CD14-positive monocyte (primary cell): ENCODE measurements around the gene CATSPER1. TPM values are rescaled to one million over a fixed set of nuclear protein-coding genes. Genes with fewer than 3 reads are reported as not detected.
A peak's percentile ranks its signal among the peaks of the same experiment; 100 is the strongest.

ENCODE experiments used
- DNase-seq, 3 donors: peaks; one replicate each; pipeline ENCODE4 v3.0.0-alpha.2; 2011 to 2022
- H2AFZ ChIP-seq: 2 replicates; pipeline ENCODE4 v1.6.0; 2012; ENCODE audit warnings: mild to moderate bottlenecking, low read depth, low read length, inconsistent platforms; ENCODE audit not compliant: insufficient read depth, poor library complexity, severe bottlenecking
- H3K27ac ChIP-seq, 2 donors: 1 replicate in 1 of 2; 2 replicates in 1 of 2; pipeline ENCODE4 v1.5.1; 2012 to 2013; ENCODE audit warnings: low read length in 2 of 2, control low read depth in 1 of 2, inconsistent platforms in 1 of 2, low read depth in 1 of 2, mild to moderate bottlenecking in 1 of 2
- H3K27me3 ChIP-seq, 2 donors: one replicate each; pipeline versions ENCODE4 v1.6.0 to v1.6.1; 2011 to 2013; ENCODE audit warnings: low read length in 2 of 2; ENCODE audit not compliant: control insufficient read depth in 2 of 2, insufficient read depth in 2 of 2
- H3K36me3 ChIP-seq, 2 donors: replicated peaks in 1 of 2; 1 replicate in 1 of 2; 2 replicates in 1 of 2; pipeline versions ENCODE4 v1.5.1 to v1.6.1; 2012 to 2013; ENCODE audit warnings: low read length in 2 of 2, control low read depth in 1 of 2, inconsistent platforms in 1 of 2, mild to moderate bottlenecking in 1 of 2; ENCODE audit not compliant: insufficient read depth in 2 of 2, control insufficient read depth in 1 of 2
- H3K4me1 ChIP-seq, 2 donors: 1 replicate in 1 of 2; 2 replicates in 1 of 2; pipeline versions ENCODE4 v1.5.1 to v1.6.1; 2012 to 2013; ENCODE audit warnings: low read length in 2 of 2, control low read depth in 1 of 2, inconsistent platforms in 1 of 2, mild to moderate bottlenecking in 1 of 2, moderate library complexity in 1 of 2; ENCODE audit not compliant: insufficient read depth in 2 of 2, control insufficient read depth in 1 of 2
- H3K4me2 ChIP-seq: replicated peaks from 2 replicates; pipeline ENCODE3; 2012; ENCODE audit warnings: low read length, moderate library complexity, mild to moderate bottlenecking; ENCODE audit not compliant: poor library complexity, severe bottlenecking; ENCODE audit errors: extremely low read depth
- H3K4me3 ChIP-seq, 3 experiments: fragments of 200-600 bp in 1 of 3; sonication (generic) in 1 of 3; replicated peaks in 1 of 3; 1 replicate in 2 of 3; 2 replicates in 1 of 3; pipeline ENCODE4 v1.5.1; 2011 to 2013; ENCODE audit warnings: low read length in 3 of 3, mild to moderate bottlenecking in 3 of 3, control low read depth in 2 of 3, low read depth in 2 of 3, inconsistent platforms in 1 of 3, moderate library complexity in 1 of 3
- H3K79me2 ChIP-seq: 2 replicates; pipeline ENCODE4 v1.6.0; 2012; ENCODE audit warnings: mild to moderate bottlenecking, control low read depth, inconsistent platforms, low read length, moderate library complexity; ENCODE audit not compliant: insufficient read depth
- H3K9ac ChIP-seq: 2 replicates; pipeline ENCODE4 v1.6.0; 2017; ENCODE audit warnings: low read length, mild to moderate bottlenecking; ENCODE audit not compliant: insufficient read depth, poor library complexity, severe bottlenecking
- H3K9me3 ChIP-seq, 2 donors: replicated peaks in 1 of 2; 1 replicate in 1 of 2; 2 replicates in 1 of 2; pipeline versions ENCODE4 v1.5.1 to v1.6.1; 2012 to 2013; ENCODE audit warnings: low read length in 2 of 2, control low read depth in 1 of 2; ENCODE audit not compliant: control insufficient read depth in 1 of 2, insufficient read depth in 1 of 2
- H4K20me1 ChIP-seq: 2 replicates; pipeline ENCODE4 v1.6.0; 2012; ENCODE audit warnings: mild to moderate bottlenecking, low read length, control low read depth, moderate library complexity; ENCODE audit not compliant: insufficient read depth
- H3K27ac Mint-ChIP-seq, 7 donors: one replicate each; pipeline ENCODE4 v1.8.0; 2020; ENCODE audit warnings: mild to moderate bottlenecking in 7 of 7, mixed read lengths in 7 of 7, moderate library complexity in 6 of 7, inconsistent platforms in 2 of 7
- H3K27me3 Mint-ChIP-seq, 3 donors: one replicate each; pipeline ENCODE4 v1.8.0; 2021 to 2022; ENCODE audit warnings: low read depth in 3 of 3, mild to moderate bottlenecking in 3 of 3, mixed read lengths in 3 of 3, moderate library complexity in 3 of 3, inconsistent platforms in 1 of 3
- H3K36me3 Mint-ChIP-seq, 2 donors: one replicate each; pipeline ENCODE4 v1.8.0; 2020; ENCODE audit warnings: mixed read lengths in 2 of 2, inconsistent platforms in 1 of 2, mild to moderate bottlenecking in 1 of 2
- H3K4me1 Mint-ChIP-seq: one replicate; pipeline ENCODE4 v1.8.0; 2020; ENCODE audit warnings: mild to moderate bottlenecking, mixed read lengths
- H3K4me3 Mint-ChIP-seq, 2 donors: one replicate each; pipeline ENCODE4 v1.8.0; 2020; ENCODE audit warnings: mild to moderate bottlenecking in 2 of 2, mixed read lengths in 2 of 2, moderate library complexity in 1 of 2
- H3K9me3 Mint-ChIP-seq, 7 donors: one replicate each; pipeline ENCODE4 v1.8.0; 2020 to 2022; ENCODE audit warnings: mixed read lengths in 7 of 7, mild to moderate bottlenecking in 6 of 7, moderate library complexity in 6 of 7, inconsistent platforms in 2 of 7
- CTCF ChIP-seq: fragments of 200-600 bp; IDR thresholded peaks from one replicate; pipeline ENCODE4 v1.8.0; 2022; ENCODE audit warnings: antibody characterized with exemption, mild to moderate bottlenecking
- WGBS: methylation state at CpG from one replicate; pipeline ENCODE4 v1.1.5; 2013; ENCODE audit warnings: missing lambda C conversion rate; ENCODE audit not compliant: insufficient coverage; 5-methylcytosine and 5-hydroxymethylcytosine counted together
- intact Hi-C, 2 donors: fragments of 100-400 bp; cut with micrococcal nuclease; formaldehyde crosslinking; loops; one replicate each; pipeline versions ENCODE4 v1.15.0 to v1.15.1; 2023
- polyA plus RNA-seq, 3 donors: library from polyadenylated mRNA; depleted of rRNA in 1 of 3; unstranded in 2 of 3; stranded (reverse) in 1 of 3; fragments of 300-500 nt in 2 of 3; fragments of >200 nt in 1 of 3; fragmentation: Illumina TruSeq in 2 of 3; gene quantifications; 1 replicate in 2 of 3; 2 replicates in 1 of 3; pipeline ENCODE4 v1.2.3, GENCODE V29; 2012 to 2021

CATSPER1 gene
- polyA plus RNA-seq, 3 donors: 15.4 to 24.1 (median 22.0) TPM

- WGBS: 98% methylated on average over 15 of the region's 34 CpGs
Observed at GRCh38 chr11:65978391-65979238, 47.7 kb downstream of the CATSPER1 start.

More at GRCh38 chr11:65978391-65979238, 47.7 kb downstream of the CATSPER1 start:
- H3K4me3 ChIP-seq: no peak overlapping the region
- no peak for TF ChIP-seq CTCF
- no peak overlapping the region for H3K9ac ChIP-seq
- intact Hi-C loops: no loop called here
- H3K27me3 ChIP-seq: no peaks in the 10 kb centered on the region
- H3K27ac ChIP-seq: no peak overlapping the region
- no peak overlapping the region for H3K4me2 ChIP-seq
- peaks cover 7% of the 10 kb centered on the region for H4K20me1 ChIP-seq
- H3K27ac Mint-ChIP-seq: peak overlapping the region in 2 of 7 donors; percentile 40 to 42
- peaks cover 43 to 55% of the 10 kb centered on the region in 2 donors for H3K36me3 ChIP-seq
- H3K4me1 ChIP-seq: no peaks in the 10 kb centered on the region
- no peaks in the 10 kb centered on the region for H3K9me3 Mint-ChIP-seq
- no peaks in the 10 kb centered on the region for H3K79me2 ChIP-seq
- no peak overlapping the region for H2AFZ ChIP-seq
- H3K36me3 Mint-ChIP-seq: peaks cover 43 to 65% of the 10 kb centered on the region in 2 donors
- no peaks in the 10 kb centered on the region for H3K9me3 ChIP-seq
- H3K27me3 Mint-ChIP-seq: peaks cover 0 to 4% (median 0%) of the 10 kb centered on the region in 3 donors
- no peak for DNase-seq
- H3K4me3 Mint-ChIP-seq: no peak overlapping the region
- no peaks in the 10 kb centered on the region for H3K4me1 Mint-ChIP-seq
